Dermis microvascular lymphatic vessel endothelial cell (primary cell): ENCODE measurements around the gene OR4E1. TPM values are rescaled to one million over a fixed set of nuclear protein-coding genes. Genes with fewer than 3 reads are reported as not detected.
"Not testable (repeated sequence)": the region's sequence is repeated elsewhere in the genome, so short reads cannot be mapped to it uniquely, and the experiment has no call there.

ENCODE experiments used
- DNase-seq, 2 donors: peaks; one replicate each; pipeline versions ENCODE4 v3.0.0 to v3.0.0-alpha.2; 2010; ENCODE audit warnings: low read depth in 2 of 2
- total RNA-seq: library from RNA; depleted of rRNA; stranded (reverse); fragments of >200 nt; gene quantifications from 2 replicates; pipeline ENCODE4 v1.2.1, GENCODE V29; 2014

The OR4E1 gene
- total RNA-seq, 1 donor from 2014 or later = not detected

GRCh38 chr14:21653331-21653885, 20.2 kb downstream of the OR4E1 start, which contains the start of gene OR4E2:
Gene OR4E2 (plus strand): TSS chr14:21653835. CDS start chr14:21665083, 11,248 bp downstream.
- no peak for DNase-seq

GRCh38 chr14:21652209-21652808, 21.3 kb downstream of the OR4E1 start:
- no peak for DNase-seq

GRCh38 chr14:21647380-21647779, 26.2 kb downstream of the OR4E1 start:
- no peak for DNase-seq

GRCh38 chr14:21643407-21643806, 30.2 kb downstream of the OR4E1 start:
- no peak for DNase-seq

- DNase-seq = no peak
Measured at GRCh38 chr14:21642683-21643082, 30.9 kb downstream of the OR4E1 start.

- DNase-seq = no peak
Measured at GRCh38 chr14:21634840-21635239, 38.8 kb downstream of the OR4E1 start, which contains the start of gene OR10G2. Gene OR10G2 (minus strand): TSS chr14:21634940. CDS start chr14:21634842, 98 bp downstream.

- DNase-seq = no peak
Measured at GRCh38 chr14:21631084-21631483, 42.5 kb downstream of the OR4E1 start.

- DNase-seq = not testable (repeated sequence)
Measured at GRCh38 chr14:21630503-21630902, 43.1 kb downstream of the OR4E1 start.

GRCh38 chr14:21626491-21627230, 47.0 kb downstream of the OR4E1 start:
- DNase-seq = no peak

Other genes starting within 250 kb of the OR4E1 start
- 40.8 and 48.5 TPM in 2 replicates for gene CHD8, start 217.7 kb downstream of the OR4E1 start, total RNA-seq
- gene RAB2B, start 196.9 kb downstream of the OR4E1 start, total RNA-seq = 22.0 and 29.3 TPM in 2 replicates
- 16.3 and 21.9 TPM in 2 replicates for gene TOX4, start 196.6 kb downstream of the OR4E1 start, total RNA-seq
- 46.1 and 51.5 TPM in 2 replicates for gene METTL3, start 162.5 kb downstream of the OR4E1 start, total RNA-seq
- gene SALL2, start 147.5 kb downstream of the OR4E1 start, total RNA-seq = 0.13 and 0.89 TPM in 2 replicates
- gene OR10G3, start 93.7 kb downstream of the OR4E1 start, total RNA-seq = not detected in 2 replicates
- not detected in 2 replicates for gene OR10G2, start 38.9 kb downstream of the OR4E1 start, total RNA-seq
- gene OR4E2, start 20.0 kb downstream of the OR4E1 start, total RNA-seq = not detected in 2 replicates